ENCODE data around the gene MED8.

DNA sequence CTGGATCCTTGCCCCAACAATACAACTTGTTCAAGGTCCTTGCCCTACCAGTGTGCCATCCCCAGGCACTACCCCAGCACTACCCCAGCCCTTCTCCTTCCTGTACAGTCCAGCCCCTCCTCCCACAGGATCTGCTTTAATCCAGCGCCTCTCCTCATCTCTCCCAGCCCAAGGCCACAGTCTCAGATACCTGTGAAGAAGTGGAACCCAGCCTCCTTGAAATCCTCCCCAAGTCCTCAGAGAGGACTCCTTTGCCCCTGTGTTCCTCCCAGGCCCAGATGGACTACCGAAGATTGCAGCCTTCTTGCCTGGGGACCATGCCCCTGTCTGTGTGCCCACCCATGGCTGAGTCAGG lies 37.3 kb downstream of the MED8 start:
- TF ChIP-seq, protein P1, sequence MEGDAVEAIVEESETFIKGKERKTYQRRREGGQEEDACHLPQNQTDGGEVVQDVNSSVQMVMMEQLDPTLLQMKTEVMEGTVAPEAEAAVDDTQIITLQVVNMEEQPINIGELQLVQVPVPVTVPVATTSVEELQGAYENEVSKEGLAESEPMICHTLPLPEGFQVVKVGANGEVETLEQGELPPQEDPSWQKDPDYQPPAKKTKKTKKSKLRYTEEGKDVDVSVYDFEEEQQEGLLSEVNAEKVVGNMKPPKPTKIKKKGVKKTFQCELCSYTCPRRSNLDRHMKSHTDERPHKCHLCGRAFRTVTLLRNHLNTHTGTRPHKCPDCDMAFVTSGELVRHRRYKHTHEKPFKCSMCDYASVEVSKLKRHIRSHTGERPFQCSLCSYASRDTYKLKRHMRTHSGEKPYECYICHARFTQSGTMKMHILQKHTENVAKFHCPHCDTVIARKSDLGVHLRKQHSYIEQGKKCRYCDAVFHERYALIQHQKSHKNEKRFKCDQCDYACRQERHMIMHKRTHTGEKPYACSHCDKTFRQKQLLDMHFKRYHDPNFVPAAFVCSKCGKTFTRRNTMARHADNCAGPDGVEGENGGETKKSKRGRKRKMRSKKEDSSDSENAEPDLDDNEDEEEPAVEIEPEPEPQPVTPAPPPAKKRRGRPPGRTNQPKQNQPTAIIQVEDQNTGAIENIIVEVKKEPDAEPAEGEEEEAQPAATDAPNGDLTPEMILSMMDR (conservative IDR thresholded peaks at IDR 0.05; ENCODE audit: low read depth in 2 of 2) = no peak
- TF ChIP-seq EZH2phosphoT487 (IDR thresholded peaks at IDR 0.05; ENCODE audit: unreplicated experiment) = no peak
- TF ChIP-seq, protein P2, sequence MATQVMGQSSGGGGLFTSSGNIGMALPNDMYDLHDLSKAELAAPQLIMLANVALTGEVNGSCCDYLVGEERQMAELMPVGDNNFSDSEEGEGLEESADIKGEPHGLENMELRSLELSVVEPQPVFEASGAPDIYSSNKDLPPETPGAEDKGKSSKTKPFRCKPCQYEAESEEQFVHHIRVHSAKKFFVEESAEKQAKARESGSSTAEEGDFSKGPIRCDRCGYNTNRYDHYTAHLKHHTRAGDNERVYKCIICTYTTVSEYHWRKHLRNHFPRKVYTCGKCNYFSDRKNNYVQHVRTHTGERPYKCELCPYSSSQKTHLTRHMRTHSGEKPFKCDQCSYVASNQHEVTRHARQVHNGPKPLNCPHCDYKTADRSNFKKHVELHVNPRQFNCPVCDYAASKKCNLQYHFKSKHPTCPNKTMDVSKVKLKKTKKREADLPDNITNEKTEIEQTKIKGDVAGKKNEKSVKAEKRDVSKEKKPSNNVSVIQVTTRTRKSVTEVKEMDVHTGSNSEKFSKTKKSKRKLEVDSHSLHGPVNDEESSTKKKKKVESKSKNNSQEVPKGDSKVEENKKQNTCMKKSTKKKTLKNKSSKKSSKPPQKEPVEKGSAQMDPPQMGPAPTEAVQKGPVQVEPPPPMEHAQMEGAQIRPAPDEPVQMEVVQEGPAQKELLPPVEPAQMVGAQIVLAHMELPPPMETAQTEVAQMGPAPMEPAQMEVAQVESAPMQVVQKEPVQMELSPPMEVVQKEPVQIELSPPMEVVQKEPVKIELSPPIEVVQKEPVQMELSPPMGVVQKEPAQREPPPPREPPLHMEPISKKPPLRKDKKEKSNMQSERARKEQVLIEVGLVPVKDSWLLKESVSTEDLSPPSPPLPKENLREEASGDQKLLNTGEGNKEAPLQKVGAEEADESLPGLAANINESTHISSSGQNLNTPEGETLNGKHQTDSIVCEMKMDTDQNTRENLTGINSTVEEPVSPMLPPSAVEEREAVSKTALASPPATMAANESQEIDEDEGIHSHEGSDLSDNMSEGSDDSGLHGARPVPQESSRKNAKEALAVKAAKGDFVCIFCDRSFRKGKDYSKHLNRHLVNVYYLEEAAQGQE (IDR thresholded peaks at IDR 0.05; ENCODE audit: unreplicated experiment) = no peak
- TF ChIP-seq CREB1 (CRISPR knock-in tag; IDR thresholded peaks at IDR 0.05; ENCODE audit: low read depth) = no peak
- no peak for TF ChIP-seq POLR2AphosphoS5 (IDR thresholded peaks at IDR 0.05; ENCODE audit: low read depth)
- no peak for TF ChIP-seq EZH2 (IDR thresholded peaks at IDR 0.05; ENCODE audit: low read depth, unreplicated experiment)
- no peak for TF ChIP-seq ZNF114 (CRISPR knock-in tag; IDR thresholded peaks at IDR 0.05)
- TF ChIP-seq NANOG (IDR thresholded peaks at IDR 0.05; ENCODE audit: borderline replicate concordance) = no peak
- no peak for TF ChIP-seq JUNB (IDR thresholded peaks at IDR 0.05; ENCODE audit: unreplicated experiment)
- TF ChIP-seq ETS1 (IDR thresholded peaks at IDR 0.05) = no peak
- no peak for TF ChIP-seq STAT1 (IDR thresholded peaks at IDR 0.05; ENCODE audit: unreplicated experiment)
- TF ChIP-seq ZNF331 (CRISPR knock-in tag; IDR thresholded peaks at IDR 0.05; ENCODE audit: low read depth) = no peak

Data from GM23338 (cell line).